K562 (cell line): Measurements from ENCODE around the gene SORCS2. TPM values are rescaled to one million over a fixed set of nuclear protein-coding genes. Genes with fewer than 3 reads are reported as not detected.

Experiments used
- ATAC-seq: fragments of 200-7000 bp; cut with Tn5 transposase; 3 replicates; pipeline ENCODE4 v1.9.1; 2020; ENCODE audit warnings: moderate library complexity
- BruUV-seq: library from RNA; stranded (reverse); fragments of 400-500 nt; replicated peaks from 2 replicates; lab custom pipeline; 2021; lab: Mats Ljungman, UMichigan
- CTCF ChIA-PET: fragments of 300-600 bp; formaldehyde crosslinking; extraction: SDS; loops from one replicate; lab custom pipeline; 2021; ENCODE audit warnings: low intra/inter-chr PET ratio; lab: Yijun Ruan, JAX
- POLR2A ChIA-PET: fragments of 300-600, 350-650 bp; sonication (Branson Sonifier 250); formaldehyde crosslinking; extraction: SDS; loops from one replicate; lab custom pipeline; 2021; ENCODE audit warnings: antibody characterized with exemption, inconsistent platforms; lab: Yijun Ruan, JAX
- DNase-seq, 4 experiments: peaks; one replicate each; pipeline versions ENCODE4 v3.0.0 to v3.0.0-alpha.2; 2011 to 2018; ENCODE audit warnings: low spot score in 3 of 4, mixed read lengths in 3 of 4; ENCODE audit errors: extremely low read depth in 1 of 4
- FAIRE-seq: peaks from 2 replicates; lab custom pipeline; 2011; peaks lifted over from hg19 to GRCh38; lab: Jason Lieb, UNC
- H2AFZ ChIP-seq: 2 replicates; pipeline ENCODE4 v1.6.0; 2011; ENCODE audit warnings: low read depth, low read length, control low read depth, inconsistent platforms
- H3K27ac ChIP-seq: fragments of 200-600 bp; 3 replicates; pipeline ENCODE4 v1.8.0; 2011; ENCODE audit warnings: low read depth, mild to moderate bottlenecking, control low read depth, inconsistent platforms, low read length, moderate library complexity, mixed read lengths; ENCODE audit errors: extremely low read depth
- H3K27me3 ChIP-seq, 2 experiments: fragments of 300-600 bp in 1 of 2; 2 replicates in 1 of 2; 3 replicates in 1 of 2; pipeline versions ENCODE4 v1.6.0 to v1.8.0; 2011; ENCODE audit warnings: inconsistent platforms in 2 of 2, low read length in 2 of 2, mild to moderate bottlenecking in 1 of 2, mixed read lengths in 1 of 2, moderate library complexity in 1 of 2; ENCODE audit not compliant: control insufficient read depth in 2 of 2, insufficient read depth in 2 of 2
- H3K36me3 ChIP-seq: fragments of 300-600 bp; 3 replicates; pipeline ENCODE4 v1.8.0; 2011; ENCODE audit warnings: mild to moderate bottlenecking, low read length, inconsistent platforms; ENCODE audit not compliant: control insufficient read depth, insufficient read depth
- H3K4me1 ChIP-seq, 2 experiments: fragments of 200-600 bp in 1 of 2; replicated peaks in 1 of 2; 2 replicates in 1 of 2; 3 replicates in 1 of 2; pipeline versions ENCODE4 v1.5.1 to v1.8.0; 2011; ENCODE audit warnings: inconsistent platforms in 2 of 2, low read length in 2 of 2, mild to moderate bottlenecking in 1 of 2, mixed read lengths in 1 of 2, moderate library complexity in 1 of 2; ENCODE audit not compliant: control insufficient read depth in 2 of 2, insufficient read depth in 2 of 2
- H3K4me2 ChIP-seq: 2 replicates; pipeline ENCODE4 v1.6.1; 2011; ENCODE audit warnings: low read length, control low read depth, inconsistent platforms, mixed read lengths; ENCODE audit not compliant: insufficient read depth
- H3K4me3 ChIP-seq: fragments of 200-600 bp; sonication (generic), shearing (Covaris generic); 2 replicates; pipeline ENCODE4 v1.5.1; 2016; ENCODE audit warnings: control low read depth, inconsistent platforms
- H3K79me2 ChIP-seq: fragments of 200-600 bp; 3 replicates; pipeline ENCODE4 v1.8.0; 2011; ENCODE audit warnings: low read length, inconsistent platforms; ENCODE audit not compliant: control insufficient read depth, insufficient read depth
- H3K9ac ChIP-seq, 2 experiments: 2 replicates each; pipeline versions ENCODE4 v1.6.0 to v1.6.1; 2011; ENCODE audit warnings: low read depth in 2 of 2, low read length in 2 of 2, control low read depth in 1 of 2, inconsistent platforms in 1 of 2, mild to moderate bottlenecking in 1 of 2, mixed read lengths in 1 of 2; ENCODE audit not compliant: insufficient read depth in 1 of 2
- H3K9me1 ChIP-seq: one replicate; pipeline ENCODE4 v1.6.0; 2011; ENCODE audit warnings: inconsistent platforms, mild to moderate bottlenecking, low read length, moderate library complexity; ENCODE audit not compliant: control insufficient read depth, insufficient read depth
- H3K9me3 ChIP-seq: replicated peaks from 2 replicates; pipeline ENCODE4 v1.5.1; 2011; ENCODE audit warnings: low read depth, low read length, inconsistent platforms; ENCODE audit not compliant: control insufficient read depth, insufficient read depth
- H4K20me1 ChIP-seq: replicated peaks from 2 replicates; pipeline ENCODE4 v1.6.1; 2011; ENCODE audit warnings: low read length, inconsistent platforms, mixed read lengths; ENCODE audit not compliant: control insufficient read depth, insufficient read depth
- BCOR ChIP-seq: fragments of 450-650 bp; IDR thresholded peaks from 2 replicates; pipeline ENCODE4 v1.6.1; 2016
- COPS2 ChIP-seq: fragments of 450-650 bp; conservative IDR thresholded peaks from 2 replicates; pipeline ENCODE4 v1.6.1; 2016; ENCODE audit warnings: mild to moderate bottlenecking, moderate library complexity
- ELF1 ChIP-seq: fragments of 200-800 bp; sonication (Bioruptor generic); IDR thresholded peaks from 2 replicates; pipeline ENCODE4 v1.6.1; 2016; ENCODE audit warnings: missing genetic modification characterization, missing compliant biosample characterization
- GABPA ChIP-seq: fragments of 200-800 bp; sonication (Bioruptor generic); conservative IDR thresholded peaks from 2 replicates; pipeline ENCODE4 v1.6.1; 2016; ENCODE audit warnings: low read depth, missing genetic modification characterization, missing compliant biosample characterization
- PML ChIP-seq: IDR thresholded peaks from 2 replicates; pipeline ENCODE4 v1.6.1; 2012; ENCODE audit warnings: low read length, inconsistent platforms
- POU5F1 ChIP-seq: fragments of 150-350 bp; IDR thresholded peaks from 2 replicates; pipeline ENCODE4 v1.6.1; 2014; ENCODE audit warnings: borderline replicate concordance, low read length, low read depth, mild to moderate bottlenecking; ENCODE audit not compliant: partially characterized antibody
- PRPF4 ChIP-seq: fragments of 200-400 bp; formaldehyde crosslinking; IDR thresholded peaks from one replicate; pipeline ENCODE4 v1.6.1; 2017; ENCODE audit warnings: low read length, low read depth, mild to moderate bottlenecking; ENCODE audit not compliant: insufficient read depth, poor library complexity, severe bottlenecking
- ZNF431 ChIP-seq: sonication (generic); formaldehyde crosslinking; IDR thresholded peaks from 2 replicates; pipeline ENCODE4 v1.8.0; 2022; ENCODE audit warnings: mild to moderate bottlenecking, missing genetic modification reagents
- WGBS: fragments of 100-300 bp; shearing (Covaris generic); methylation state at CpG from one replicate; pipeline ENCODE4 v1.1.6; 2016; ENCODE audit warnings: low coverage, mixed read lengths; ENCODE audit not compliant: insufficient coverage; ENCODE audit errors: missing lambda C conversion rate; 5-methylcytosine and 5-hydroxymethylcytosine counted together
- in situ Hi-C: fragments of 300-500 bp; cut with MboI; formaldehyde crosslinking; loops from 4 replicates; pipeline ENCODE4 v1.15.0; 2018; ENCODE audit warnings: inconsistent platforms, mixed read lengths
- intact Hi-C: fragments of 100-400 bp; cut with micrococcal nuclease; formaldehyde crosslinking; loops from 2 replicates; pipeline ENCODE4 v1.14.2; 2022
- polyA plus RNA-seq, 8 experiments: library from polyadenylated mRNA; depleted of rRNA in 4 of 8; stranded (reverse) in 5 of 8; unstranded in 3 of 8; fragments of >200 nt; fragmentation: Nextera tagmentation in 2 of 8; fragmentation: Illumina TruSeq in 1 of 8; extraction: Ambion mirVana in 2 of 8; extraction: Trizol in 1 of 8; gene quantifications; 2 replicates each; pipeline versions ENCODE4 v1.2.1 to v1.2.3, GENCODE V29; 2011 to 2014; ENCODE audit warnings: inconsistent platforms in 1 of 8, missing spikeins in 1 of 8
- total RNA-seq, 7 experiments: library from RNA; depleted of rRNA in 6 of 7; stranded (reverse); fragments of >200 nt in 6 of 7; fragmentation: Illumina TruSeq in 2 of 7; extraction: Trizol in 2 of 7; gene quantifications; 2 replicates each; pipeline versions ENCODE4 v1.2.1 to v1.2.3, GENCODE V29; 2011 to 2021; ENCODE audit warnings: low replicate concordance in 1 of 7
- TF ChIP-seq, protein P1 (sequence below): sonication (generic); formaldehyde crosslinking; IDR thresholded peaks from 2 replicates; pipeline ENCODE4 v1.4.0; 2020; ENCODE audit warnings: mild to moderate bottlenecking, missing genetic modification reagents
- TF ChIP-seq, protein P2 (sequence below): sonication (generic); formaldehyde crosslinking; IDR thresholded peaks from 2 replicates; pipeline ENCODE4 v1.8.0; 2023; ENCODE audit warnings: missing genetic modification reagents, mild to moderate bottlenecking, borderline replicate concordance
- TF ChIP-seq, protein P3 (sequence below): fragments of 450-650 bp; IDR thresholded peaks from 2 replicates; pipeline ENCODE4 v1.6.1; 2017; ENCODE audit warnings: antibody characterized with exemption

The SORCS2 gene
- total and polyA plus RNA-seq, 9 of the 15 experiments (the other 6 are each of a cell fraction or from before 2014, with no cell fraction given) = not detected

DNA sequence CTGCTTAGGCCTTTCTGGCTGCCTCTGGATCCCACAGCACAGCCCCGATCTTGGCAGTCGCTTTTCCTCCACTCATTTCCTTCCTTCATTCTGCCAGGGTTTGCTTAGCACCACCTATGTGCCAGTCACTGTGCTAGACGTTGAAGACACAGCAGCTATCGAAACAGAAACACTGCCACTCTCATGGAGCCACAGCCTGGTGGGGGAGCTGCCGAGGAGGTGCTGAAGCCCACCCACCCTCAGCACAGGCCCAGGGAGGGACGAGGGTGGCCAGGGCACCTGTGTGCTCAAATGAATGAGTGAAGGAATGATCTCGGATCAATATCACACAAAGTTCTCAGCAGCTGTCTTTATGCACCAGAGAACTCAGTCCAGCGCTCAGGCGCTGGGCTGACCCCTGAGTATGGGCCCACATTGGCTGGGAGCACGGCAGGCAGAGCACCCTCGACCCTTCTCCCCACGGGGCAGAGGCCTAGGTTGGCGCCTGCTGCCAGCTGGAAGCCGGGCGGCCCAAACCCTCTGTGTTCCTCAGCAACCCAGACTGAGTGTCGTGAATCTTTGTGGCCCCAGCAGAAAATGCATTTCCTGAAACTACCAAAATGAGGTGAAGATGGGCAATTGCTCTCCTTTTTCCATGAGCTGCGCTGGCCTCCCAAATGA is 108.9 kb downstream of the SORCS2 start:
- FAIRE-seq (no peak), DNase-seq (no peak), ATAC-seq (no peak)
- Histone ChIP-seq H3K27ac (no peak overlapping the region), H2AFZ (no peak overlapping the region), H3K9me3 (no peaks in the 10 kb centered on the region), H3K4me2 (no peak overlapping the region), H4K20me1 (peaks cover 4% of the 10 kb centered on the region; the same call in 1 of the 2 replicates), H3K9ac (no peak overlapping the region), H3K4me1 (no peaks in the 10 kb centered on the region), H3K27me3 (peaks cover 22 to 75% of the 10 kb centered on the region in 2 experiments), H3K4me3 (no peak overlapping the region), H3K9me1 (no peaks in the 10 kb centered on the region), H3K79me2 (no peaks in the 10 kb centered on the region), H3K36me3 (no peaks in the 10 kb centered on the region)
- intact Hi-C loops = no loop called here
- in situ Hi-C loops = no loop called here
- WGBS = under 1% methylated on average over 17 of the region's 17 CpGs
- POLR2A ChIA-PET = no interaction called here
- TF ChIP-seq, protein P1, sequence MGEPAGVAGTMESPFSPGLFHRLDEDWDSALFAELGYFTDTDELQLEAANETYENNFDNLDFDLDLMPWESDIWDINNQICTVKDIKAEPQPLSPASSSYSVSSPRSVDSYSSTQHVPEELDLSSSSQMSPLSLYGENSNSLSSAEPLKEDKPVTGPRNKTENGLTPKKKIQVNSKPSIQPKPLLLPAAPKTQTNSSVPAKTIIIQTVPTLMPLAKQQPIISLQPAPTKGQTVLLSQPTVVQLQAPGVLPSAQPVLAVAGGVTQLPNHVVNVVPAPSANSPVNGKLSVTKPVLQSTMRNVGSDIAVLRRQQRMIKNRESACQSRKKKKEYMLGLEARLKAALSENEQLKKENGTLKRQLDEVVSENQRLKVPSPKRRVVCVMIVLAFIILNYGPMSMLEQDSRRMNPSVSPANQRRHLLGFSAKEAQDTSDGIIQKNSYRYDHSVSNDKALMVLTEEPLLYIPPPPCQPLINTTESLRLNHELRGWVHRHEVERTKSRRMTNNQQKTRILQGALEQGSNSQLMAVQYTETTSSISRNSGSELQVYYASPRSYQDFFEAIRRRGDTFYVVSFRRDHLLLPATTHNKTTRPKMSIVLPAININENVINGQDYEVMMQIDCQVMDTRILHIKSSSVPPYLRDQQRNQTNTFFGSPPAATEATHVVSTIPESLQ (CRISPR knock-in tag) = no peak
- TF ChIP-seq PML = no peak
- TF ChIP-seq POU5F1 = no peak
- no peak for TF ChIP-seq COPS2
- TF ChIP-seq, protein P2, sequence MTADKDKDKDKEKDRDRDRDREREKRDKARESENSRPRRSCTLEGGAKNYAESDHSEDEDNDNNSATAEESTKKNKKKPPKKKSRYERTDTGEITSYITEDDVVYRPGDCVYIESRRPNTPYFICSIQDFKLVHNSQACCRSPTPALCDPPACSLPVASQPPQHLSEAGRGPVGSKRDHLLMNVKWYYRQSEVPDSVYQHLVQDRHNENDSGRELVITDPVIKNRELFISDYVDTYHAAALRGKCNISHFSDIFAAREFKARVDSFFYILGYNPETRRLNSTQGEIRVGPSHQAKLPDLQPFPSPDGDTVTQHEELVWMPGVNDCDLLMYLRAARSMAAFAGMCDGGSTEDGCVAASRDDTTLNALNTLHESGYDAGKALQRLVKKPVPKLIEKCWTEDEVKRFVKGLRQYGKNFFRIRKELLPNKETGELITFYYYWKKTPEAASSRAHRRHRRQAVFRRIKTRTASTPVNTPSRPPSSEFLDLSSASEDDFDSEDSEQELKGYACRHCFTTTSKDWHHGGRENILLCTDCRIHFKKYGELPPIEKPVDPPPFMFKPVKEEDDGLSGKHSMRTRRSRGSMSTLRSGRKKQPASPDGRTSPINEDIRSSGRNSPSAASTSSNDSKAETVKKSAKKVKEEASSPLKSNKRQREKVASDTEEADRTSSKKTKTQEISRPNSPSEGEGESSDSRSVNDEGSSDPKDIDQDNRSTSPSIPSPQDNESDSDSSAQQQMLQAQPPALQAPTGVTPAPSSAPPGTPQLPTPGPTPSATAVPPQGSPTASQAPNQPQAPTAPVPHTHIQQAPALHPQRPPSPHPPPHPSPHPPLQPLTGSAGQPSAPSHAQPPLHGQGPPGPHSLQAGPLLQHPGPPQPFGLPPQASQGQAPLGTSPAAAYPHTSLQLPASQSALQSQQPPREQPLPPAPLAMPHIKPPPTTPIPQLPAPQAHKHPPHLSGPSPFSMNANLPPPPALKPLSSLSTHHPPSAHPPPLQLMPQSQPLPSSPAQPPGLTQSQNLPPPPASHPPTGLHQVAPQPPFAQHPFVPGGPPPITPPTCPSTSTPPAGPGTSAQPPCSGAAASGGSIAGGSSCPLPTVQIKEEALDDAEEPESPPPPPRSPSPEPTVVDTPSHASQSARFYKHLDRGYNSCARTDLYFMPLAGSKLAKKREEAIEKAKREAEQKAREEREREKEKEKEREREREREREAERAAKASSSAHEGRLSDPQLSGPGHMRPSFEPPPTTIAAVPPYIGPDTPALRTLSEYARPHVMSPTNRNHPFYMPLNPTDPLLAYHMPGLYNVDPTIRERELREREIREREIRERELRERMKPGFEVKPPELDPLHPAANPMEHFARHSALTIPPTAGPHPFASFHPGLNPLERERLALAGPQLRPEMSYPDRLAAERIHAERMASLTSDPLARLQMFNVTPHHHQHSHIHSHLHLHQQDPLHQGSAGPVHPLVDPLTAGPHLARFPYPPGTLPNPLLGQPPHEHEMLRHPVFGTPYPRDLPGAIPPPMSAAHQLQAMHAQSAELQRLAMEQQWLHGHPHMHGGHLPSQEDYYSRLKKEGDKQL (CRISPR knock-in tag) = no peak
- TF ChIP-seq BCOR = no peak
- no peak for TF ChIP-seq ZNF431 (CRISPR knock-in tag)
- TF ChIP-seq, protein P3, sequence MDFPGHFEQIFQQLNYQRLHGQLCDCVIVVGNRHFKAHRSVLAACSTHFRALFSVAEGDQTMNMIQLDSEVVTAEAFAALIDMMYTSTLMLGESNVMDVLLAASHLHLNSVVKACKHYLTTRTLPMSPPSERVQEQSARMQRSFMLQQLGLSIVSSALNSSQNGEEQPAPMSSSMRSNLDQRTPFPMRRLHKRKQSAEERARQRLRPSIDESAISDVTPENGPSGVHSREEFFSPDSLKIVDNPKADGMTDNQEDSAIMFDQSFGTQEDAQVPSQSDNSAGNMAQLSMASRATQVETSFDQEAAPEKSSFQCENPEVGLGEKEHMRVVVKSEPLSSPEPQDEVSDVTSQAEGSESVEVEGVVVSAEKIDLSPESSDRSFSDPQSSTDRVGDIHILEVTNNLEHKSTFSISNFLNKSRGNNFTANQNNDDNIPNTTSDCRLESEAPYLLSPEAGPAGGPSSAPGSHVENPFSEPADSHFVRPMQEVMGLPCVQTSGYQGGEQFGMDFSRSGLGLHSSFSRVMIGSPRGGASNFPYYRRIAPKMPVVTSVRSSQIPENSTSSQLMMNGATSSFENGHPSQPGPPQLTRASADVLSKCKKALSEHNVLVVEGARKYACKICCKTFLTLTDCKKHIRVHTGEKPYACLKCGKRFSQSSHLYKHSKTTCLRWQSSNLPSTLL = no peak
- TF ChIP-seq GABPA (tag) = no peak
- no peak for TF ChIP-seq ELF1 (tag)
- TF ChIP-seq PRPF4 = no peak
- CTCF ChIA-PET = no interaction called here
- no TSS peak for BruUV-seq
